Measurements from ENCODE around the gene ADGRG1. TPM values are rescaled to one million over a fixed set of nuclear protein-coding genes. Genes with fewer than 3 reads are reported as not detected.

Gene ADGRG1
- total RNA-seq, 2 donors from 2014 or later = 0.64 TPM

- Histone ChIP-seq H3K9ac (ENCODE audit: extremely low read depth, low read length, poor library complexity, severe bottlenecking) (no peak overlapping the region), H3K27me3 (ENCODE audit: control insufficient read depth, insufficient read depth, low read length, poor library complexity, severe bottlenecking) (no peaks in the 10 kb centered on the region), H3K4me3 (ENCODE audit: low read length) (no peak overlapping the region), H3K27ac (ENCODE audit: low read depth, low read length) (no peak overlapping the region), H3K4me1 (ENCODE audit: control insufficient read depth, insufficient read depth, low read length) (no peaks in the 10 kb centered on the region), H3K36me3 (ENCODE audit: control insufficient read depth, insufficient read depth, low read length) (no peaks in the 10 kb centered on the region), H3K9me3 (ENCODE audit: control insufficient read depth, low read length) (no peaks in the 10 kb centered on the region)
- H3K4me3 Mint-ChIP-seq = no peak overlapping the region
- no peaks in the 10 kb centered on the region for H3K9me3 Mint-ChIP-seq
- no peak for DNase-seq
- TF ChIP-seq, protein P1, sequence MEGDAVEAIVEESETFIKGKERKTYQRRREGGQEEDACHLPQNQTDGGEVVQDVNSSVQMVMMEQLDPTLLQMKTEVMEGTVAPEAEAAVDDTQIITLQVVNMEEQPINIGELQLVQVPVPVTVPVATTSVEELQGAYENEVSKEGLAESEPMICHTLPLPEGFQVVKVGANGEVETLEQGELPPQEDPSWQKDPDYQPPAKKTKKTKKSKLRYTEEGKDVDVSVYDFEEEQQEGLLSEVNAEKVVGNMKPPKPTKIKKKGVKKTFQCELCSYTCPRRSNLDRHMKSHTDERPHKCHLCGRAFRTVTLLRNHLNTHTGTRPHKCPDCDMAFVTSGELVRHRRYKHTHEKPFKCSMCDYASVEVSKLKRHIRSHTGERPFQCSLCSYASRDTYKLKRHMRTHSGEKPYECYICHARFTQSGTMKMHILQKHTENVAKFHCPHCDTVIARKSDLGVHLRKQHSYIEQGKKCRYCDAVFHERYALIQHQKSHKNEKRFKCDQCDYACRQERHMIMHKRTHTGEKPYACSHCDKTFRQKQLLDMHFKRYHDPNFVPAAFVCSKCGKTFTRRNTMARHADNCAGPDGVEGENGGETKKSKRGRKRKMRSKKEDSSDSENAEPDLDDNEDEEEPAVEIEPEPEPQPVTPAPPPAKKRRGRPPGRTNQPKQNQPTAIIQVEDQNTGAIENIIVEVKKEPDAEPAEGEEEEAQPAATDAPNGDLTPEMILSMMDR (conservative IDR thresholded peaks at IDR 0.05) = no peak
- no peaks in the 10 kb centered on the region for H3K36me3 Mint-ChIP-seq (ENCODE audit: low read depth)
- peaks cover 9% of the 10 kb centered on the region for H3K4me1 Mint-ChIP-seq
- H3K27ac Mint-ChIP-seq = no peak overlapping the region
- peaks cover 1% of the 10 kb centered on the region for H3K27me3 Mint-ChIP-seq (ENCODE audit: insufficient read depth)
- 63 to 83% methylated on average over 8 to 15 of the region's 15 CpGs for WGBS, 2 experiments (ENCODE audit: insufficient coverage in 1 of 2, insufficient read length in 1 of 2)
These were observed 60.7 kb downstream of the ADGRG1 start for GRCh38 chr16:57688987-57689761.

GRCh38 chr16:57689762-57690558 is 61.5 kb downstream of the ADGRG1 start:
- Mint-ChIP-seq H3K27ac (no peak overlapping the region), H3K4me1 (peaks cover 12% of the 10 kb centered on the region)

GRCh38 chr16:57690782-57691471 is 62.5 kb downstream of the ADGRG1 start:
- Mint-ChIP-seq H3K4me1 (peaks cover 12% of the 10 kb centered on the region), H3K4me3 (no peak overlapping the region), H3K9me3 (no peaks in the 10 kb centered on the region), H3K27ac (no peak overlapping the region), H3K36me3 (ENCODE audit: low read depth) (no peaks in the 10 kb centered on the region), H3K27me3 (ENCODE audit: insufficient read depth) (peaks cover 1% of the 10 kb centered on the region)
- Histone ChIP-seq H3K9ac (ENCODE audit: extremely low read depth, low read length, poor library complexity, severe bottlenecking) (no peak overlapping the region), H3K9me3 (ENCODE audit: control insufficient read depth, low read length) (no peaks in the 10 kb centered on the region), H3K27ac (ENCODE audit: low read depth, low read length) (no peak overlapping the region), H3K4me3 (ENCODE audit: low read length) (no peak overlapping the region), H3K36me3 (ENCODE audit: control insufficient read depth, insufficient read depth, low read length) (no peaks in the 10 kb centered on the region), H3K27me3 (ENCODE audit: control insufficient read depth, insufficient read depth, low read length, poor library complexity, severe bottlenecking) (no peaks in the 10 kb centered on the region), H3K4me1 (ENCODE audit: control insufficient read depth, insufficient read depth, low read length) (no peaks in the 10 kb centered on the region)
- DNase-seq = no peak
- TF ChIP-seq, protein P1 (conservative IDR thresholded peaks at IDR 0.05) = no peak
- 93 to 95% methylated on average over 3 to 4 of the region's 4 CpGs for WGBS, 2 experiments (ENCODE audit: insufficient coverage in 1 of 2, insufficient read length in 1 of 2)

More at GRCh38 chr16:57689762-57690558, 61.5 kb downstream of the ADGRG1 start:
- Histone ChIP-seq H3K27ac (ENCODE audit: low read depth, low read length) (no peak overlapping the region), H3K4me1 (ENCODE audit: control insufficient read depth, insufficient read depth, low read length) (no peaks in the 10 kb centered on the region), H3K36me3 (ENCODE audit: control insufficient read depth, insufficient read depth, low read length) (no peaks in the 10 kb centered on the region), H3K27me3 (ENCODE audit: control insufficient read depth, insufficient read depth, low read length, poor library complexity, severe bottlenecking) (no peaks in the 10 kb centered on the region), H3K4me3 (ENCODE audit: low read length) (no peak overlapping the region), H3K9ac (ENCODE audit: extremely low read depth, low read length, poor library complexity, severe bottlenecking) (no peak overlapping the region), H3K9me3 (ENCODE audit: control insufficient read depth, low read length) (no peaks in the 10 kb centered on the region)
- H3K27me3 Mint-ChIP-seq (ENCODE audit: insufficient read depth) = peaks cover 1% of the 10 kb centered on the region
- no peak overlapping the region for H3K4me3 Mint-ChIP-seq
- no peak for DNase-seq
- 87 to 94% methylated on average over 5 to 13 of the region's 13 CpGs for WGBS, 2 experiments (ENCODE audit: insufficient coverage in 1 of 2, insufficient read length in 1 of 2)
- TF ChIP-seq, protein P1 (conservative IDR thresholded peaks at IDR 0.05) = no peak
- no peaks in the 10 kb centered on the region for H3K9me3 Mint-ChIP-seq
- no peaks in the 10 kb centered on the region for H3K36me3 Mint-ChIP-seq (ENCODE audit: low read depth)

Measured in endodermal cell (in vitro differentiated cells).